ENCODE measurements around the gene DIDO1.

GRCh38 chr20:62839816-62840215 lies 86.5 kb downstream of the DIDO1 start:
- no peak for TF ChIP-seq CTCF (IDR thresholded peaks at IDR 0.05)
- TF ChIP-seq POLR2A (IDR thresholded peaks at IDR 0.05): no peak
- TF ChIP-seq POLR2AphosphoS5 (IDR thresholded peaks at IDR 0.05): no peak
